Activated CD8-positive, alpha-beta memory T cell treated with anti-CD3 and anti-CD28 coated beads, Interleukin-2, amount 50 U/mL, for 1 hour (primary cell): ENCODE results near the gene GAGE12J.
"Not testable (repeated sequence)": the region's sequence is repeated elsewhere in the genome, so short reads cannot be mapped to it uniquely, and the experiment has no call there.

Experiments used
- DNase-seq: peaks from one replicate; pipeline ENCODE4 v3.0.0-alpha.2; 2020; ENCODE audit errors: extremely low read depth

The GAGE12J gene

GRCh38 chrX:49310371-49310770 is 11.5 kb upstream of the GAGE12J start:
- no peak for DNase-seq

DNA sequence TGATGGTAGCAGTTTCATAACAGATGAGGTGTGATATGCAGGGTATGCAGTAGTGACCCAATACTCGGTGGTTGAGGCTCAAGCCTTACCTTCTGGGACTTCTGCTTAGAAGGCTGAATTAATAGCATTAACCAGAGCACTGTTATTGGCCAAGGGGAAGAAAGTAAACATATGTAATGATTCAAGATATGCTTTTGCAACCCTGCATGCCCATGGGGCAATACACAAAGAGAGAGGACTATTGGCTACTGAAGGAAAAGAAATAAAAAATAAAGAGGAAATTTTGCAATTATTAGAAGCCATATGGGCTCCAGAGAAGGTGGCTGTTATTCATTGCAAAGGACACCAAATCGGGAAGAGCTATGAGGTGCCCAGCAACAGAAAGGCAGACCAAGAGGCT is 9.7 kb upstream of the GAGE12J start:
- DNase-seq, result no peak

DNA sequence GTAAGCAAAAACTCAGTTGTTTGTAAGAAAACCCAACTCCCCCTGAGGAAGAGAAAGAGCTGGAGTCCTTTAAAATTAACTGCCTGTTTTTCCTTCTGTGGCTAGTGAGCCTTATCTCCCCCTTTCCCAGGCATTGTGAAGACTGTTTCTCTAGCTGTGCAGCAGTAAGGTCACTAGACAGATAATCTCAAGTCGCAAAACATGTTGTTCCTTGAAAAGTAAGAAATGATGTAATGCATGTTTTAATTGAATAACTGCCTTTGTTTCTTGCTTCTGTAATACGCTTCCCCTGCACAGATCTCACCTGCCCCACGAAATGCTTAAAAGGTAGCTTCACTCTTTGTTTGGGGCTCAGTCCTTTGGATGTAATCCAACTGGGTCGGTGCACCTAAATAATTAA is 5.8 kb upstream of the GAGE12J start:
- no peak for DNase-seq

GRCh38 chrX:49322266-49322665 is 429 bp downstream of the GAGE12J start:
- DNase-seq, result not testable (repeated sequence)

DNA sequence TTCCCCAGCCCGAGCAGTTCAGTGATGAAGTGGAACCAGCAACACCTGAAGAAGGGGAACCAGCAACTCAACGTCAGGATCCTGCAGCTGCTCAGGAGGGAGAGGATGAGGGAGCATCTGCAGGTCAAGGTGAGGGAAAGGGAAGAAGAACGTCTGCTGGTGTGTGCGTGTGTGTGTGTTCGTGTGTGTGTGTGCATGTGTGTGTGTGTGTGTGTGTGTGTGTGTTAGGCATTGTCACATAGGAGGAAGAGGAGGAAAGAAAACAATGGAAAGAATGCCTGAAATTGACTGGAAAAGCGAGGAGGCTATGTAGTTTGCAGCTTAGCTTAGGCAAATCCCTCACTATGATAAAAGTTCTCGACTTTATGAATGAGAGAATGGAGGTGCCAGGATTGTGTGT is 1.9 kb downstream of the GAGE12J start:
- not testable (repeated sequence) for DNase-seq

DNA sequence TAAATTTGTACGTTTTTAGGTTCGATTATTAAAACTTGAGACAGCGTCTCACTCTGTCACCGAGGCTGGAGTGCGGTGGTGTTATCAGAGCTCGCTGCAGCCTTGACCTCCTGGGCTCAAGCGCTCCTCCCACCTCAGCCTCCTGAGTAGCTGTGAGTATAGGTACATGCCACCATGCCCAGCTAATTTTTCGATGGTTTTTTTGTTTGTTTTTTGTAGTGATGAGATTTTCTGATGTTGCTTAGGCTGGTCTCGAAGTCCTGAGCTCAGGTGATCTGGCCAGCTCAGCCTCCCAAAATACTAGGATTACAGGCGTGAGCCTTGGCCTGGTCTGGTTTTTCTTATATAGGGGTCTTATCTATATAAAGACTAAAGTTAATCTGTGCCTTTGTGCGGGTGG is 8.6 kb downstream of the GAGE12J start:
- not testable (repeated sequence) for DNase-seq

DNA sequence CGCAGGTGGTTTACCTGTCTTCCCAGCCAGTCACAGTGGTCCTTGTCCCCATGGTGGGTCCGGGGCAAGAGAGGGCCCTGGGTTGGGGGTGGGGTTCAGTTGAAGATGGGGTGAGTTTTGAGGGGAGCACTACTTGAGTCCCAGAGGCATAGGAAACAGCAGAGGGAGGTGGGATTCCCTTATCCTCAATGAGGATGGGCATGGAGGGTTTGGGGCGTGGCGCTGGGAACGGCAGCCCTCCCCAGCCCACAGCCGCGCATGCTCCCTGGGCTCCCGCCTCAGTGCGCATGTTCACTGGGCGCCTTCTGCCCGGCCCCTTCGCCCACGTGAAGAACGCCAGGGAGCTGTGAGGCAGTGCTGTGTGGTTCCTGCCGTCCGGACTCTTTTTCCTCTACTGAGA is 9.4 kb downstream of the GAGE12J start, which contains the start of gene GAGE13:
Gene GAGE13, plus strand, starts transcription at position 301 of the 400 bp plus-strand sequence. CDS start 1,156 bp downstream, outside the sequence.
- not testable (repeated sequence) for DNase-seq

- DNase-seq, result not testable (repeated sequence)
These were observed 10.0 kb downstream of the GAGE12J start for GRCh38 chrX:49331841-49332240.

DNA sequence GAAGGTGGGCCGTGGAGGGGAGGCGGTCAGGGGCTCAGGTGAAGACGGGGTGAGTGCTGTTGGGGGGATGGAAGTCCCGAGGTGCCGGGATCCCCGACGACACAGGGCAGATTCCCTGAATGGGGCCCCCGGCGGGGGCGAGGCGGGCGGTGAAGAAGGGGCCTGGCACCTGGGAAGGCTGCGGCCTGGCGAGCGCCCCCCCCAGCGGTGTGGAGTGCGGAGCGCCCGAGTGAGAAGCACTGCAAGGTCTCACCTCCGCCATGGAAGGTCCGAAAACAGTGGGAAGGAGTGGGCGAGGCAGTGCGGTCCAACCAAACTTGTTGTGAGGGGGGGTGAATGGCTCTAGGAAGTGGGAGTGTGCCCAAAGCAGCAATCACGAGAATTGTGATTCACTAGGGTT is 19.6 kb downstream of the GAGE12J start:
- not testable (repeated sequence) for DNase-seq

GRCh38 chrX:49344496-49345175 is 22.8 kb downstream of the GAGE12J start:
- DNase-seq, result not testable (repeated sequence)

DNA sequence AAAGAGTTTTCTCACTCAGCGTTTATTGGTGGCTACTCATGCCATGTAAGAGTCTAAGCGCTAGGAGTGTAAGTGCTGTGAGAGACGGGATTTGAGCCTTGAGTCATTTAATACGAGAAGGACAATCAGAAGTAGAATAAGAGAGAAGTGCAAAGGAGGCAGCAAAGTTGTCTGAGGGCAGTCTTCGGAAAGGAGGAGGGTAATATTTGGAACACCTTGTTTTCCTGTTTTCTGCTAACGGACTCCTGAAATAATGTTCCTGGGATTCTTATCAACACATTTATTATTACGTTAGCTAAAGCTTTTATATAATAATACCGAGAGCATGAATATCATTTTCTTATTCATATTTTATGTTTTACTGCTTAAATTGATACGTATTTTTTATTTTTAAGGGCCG is 23.6 kb downstream of the GAGE12J start:
- not testable (repeated sequence) for DNase-seq

- not testable (repeated sequence) for DNase-seq
These were observed 24.3 kb downstream of the GAGE12J start for GRCh38 chrX:49346150-49346549.
